HFF-Myc (cell line): ENCODE data around the gene MICAL2.
"Not testable (repeated sequence)": the region's sequence is repeated elsewhere in the genome, so short reads cannot be mapped to it uniquely, and the experiment has no call there.

Experiments
- DNase-seq: peaks from one replicate; pipeline ENCODE4 v3.0.0-alpha.2; 2011; ENCODE audit warnings: low read depth; ENCODE audit errors: extremely low read depth
- H3K4me3 ChIP-seq: replicated peaks from 2 replicates; pipeline ENCODE4 v1.5.1; 2011; ENCODE audit warnings: low read depth, mild to moderate bottlenecking, control low read depth, low read length
- TF ChIP-seq, protein P1 (sequence below): IDR thresholded peaks from 2 replicates; pipeline ENCODE4 v1.5.1; 2012; ENCODE audit warnings: mild to moderate bottlenecking, low read depth, low read length, control low read depth; ENCODE audit errors: missing control alignments

MICAL2 gene

DNA sequence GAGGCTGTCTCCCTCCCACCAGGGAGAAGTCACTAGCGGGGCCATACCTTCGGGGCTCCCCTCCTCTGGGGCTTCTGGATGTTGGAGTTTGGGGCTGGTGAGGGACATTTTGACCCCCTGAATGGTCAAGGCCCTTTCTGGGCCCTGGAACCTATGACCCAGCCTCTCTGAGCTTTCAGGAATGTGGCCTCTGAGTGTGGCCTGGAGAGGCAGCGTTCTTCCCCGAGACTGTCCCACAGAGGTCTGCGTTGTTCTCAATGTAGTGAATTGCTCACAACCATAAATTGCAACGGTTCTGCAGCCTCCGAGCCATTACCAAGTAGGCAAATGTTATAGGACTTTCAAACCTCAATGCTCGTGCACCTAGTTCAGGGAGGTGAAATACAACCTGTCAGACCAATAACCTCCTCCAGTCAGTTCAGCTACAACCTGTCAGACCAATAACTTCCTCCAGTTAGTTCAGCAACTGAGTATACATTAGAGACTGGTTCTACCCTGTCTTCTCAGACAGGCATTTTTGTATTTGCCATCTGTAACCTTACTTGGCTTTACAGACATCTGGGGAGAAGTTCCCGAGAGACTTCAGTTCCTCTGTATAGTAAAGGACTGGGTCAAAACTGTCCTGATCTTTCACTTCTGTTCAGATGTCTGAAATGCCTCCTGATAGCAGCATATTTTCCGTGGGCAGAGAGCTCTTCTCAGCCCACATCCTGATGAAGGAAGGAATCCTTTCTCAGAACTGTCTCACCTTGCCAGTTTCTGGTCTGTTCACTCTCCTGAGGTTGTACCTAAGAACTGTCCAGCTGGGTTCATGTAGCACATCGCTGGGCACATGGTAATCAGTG lies 34.2 kb downstream of the MICAL2 start:
- DNase-seq, result no peak
- no peak overlapping the region for H3K4me3 ChIP-seq
- TF ChIP-seq, protein P1, sequence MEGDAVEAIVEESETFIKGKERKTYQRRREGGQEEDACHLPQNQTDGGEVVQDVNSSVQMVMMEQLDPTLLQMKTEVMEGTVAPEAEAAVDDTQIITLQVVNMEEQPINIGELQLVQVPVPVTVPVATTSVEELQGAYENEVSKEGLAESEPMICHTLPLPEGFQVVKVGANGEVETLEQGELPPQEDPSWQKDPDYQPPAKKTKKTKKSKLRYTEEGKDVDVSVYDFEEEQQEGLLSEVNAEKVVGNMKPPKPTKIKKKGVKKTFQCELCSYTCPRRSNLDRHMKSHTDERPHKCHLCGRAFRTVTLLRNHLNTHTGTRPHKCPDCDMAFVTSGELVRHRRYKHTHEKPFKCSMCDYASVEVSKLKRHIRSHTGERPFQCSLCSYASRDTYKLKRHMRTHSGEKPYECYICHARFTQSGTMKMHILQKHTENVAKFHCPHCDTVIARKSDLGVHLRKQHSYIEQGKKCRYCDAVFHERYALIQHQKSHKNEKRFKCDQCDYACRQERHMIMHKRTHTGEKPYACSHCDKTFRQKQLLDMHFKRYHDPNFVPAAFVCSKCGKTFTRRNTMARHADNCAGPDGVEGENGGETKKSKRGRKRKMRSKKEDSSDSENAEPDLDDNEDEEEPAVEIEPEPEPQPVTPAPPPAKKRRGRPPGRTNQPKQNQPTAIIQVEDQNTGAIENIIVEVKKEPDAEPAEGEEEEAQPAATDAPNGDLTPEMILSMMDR, result no peak

DNA sequence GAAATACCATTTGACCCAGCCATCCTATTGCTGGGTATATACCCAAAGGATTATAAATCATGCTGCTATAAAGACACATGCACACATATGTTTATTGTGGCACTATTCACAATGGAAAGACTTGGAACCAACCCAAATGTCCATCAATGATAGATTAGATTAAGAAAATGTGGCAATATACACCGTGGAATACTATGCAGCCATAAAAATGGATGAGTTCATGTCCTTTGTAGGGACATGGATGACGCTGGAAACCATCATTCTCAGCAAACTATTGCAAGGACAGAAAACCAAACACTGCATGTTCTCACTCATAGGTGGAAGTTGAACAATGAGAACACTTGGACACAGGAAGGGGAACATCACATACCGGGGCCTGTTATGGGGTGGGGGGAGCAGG lies 36.3 kb downstream of the MICAL2 start:
- DNase-seq, H3K4me3 ChIP-seq: not testable (repeated sequence)

DNA sequence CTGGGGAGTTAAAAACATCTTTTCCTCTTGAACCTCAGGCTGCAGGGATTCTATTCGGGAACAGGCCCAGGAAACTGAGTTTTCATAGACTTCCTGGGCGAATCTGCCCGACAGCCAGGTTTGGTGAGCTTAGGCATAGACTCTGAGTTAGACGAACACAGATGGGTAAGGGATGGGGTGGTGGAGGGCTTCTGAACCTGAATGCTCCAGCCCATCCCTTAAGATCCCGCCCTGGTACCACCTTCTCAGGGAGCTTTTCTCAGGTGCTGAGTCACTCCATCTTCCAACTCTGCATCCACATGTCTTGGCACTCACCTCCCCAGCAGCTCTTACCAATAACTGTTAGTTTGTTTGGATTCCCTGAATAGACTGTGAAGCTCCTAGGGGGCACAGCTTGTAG lies 37.4 kb downstream of the MICAL2 start:
- no peak for DNase-seq
- TF ChIP-seq, protein P1, result no peak
- no peak overlapping the region for H3K4me3 ChIP-seq

DNA sequence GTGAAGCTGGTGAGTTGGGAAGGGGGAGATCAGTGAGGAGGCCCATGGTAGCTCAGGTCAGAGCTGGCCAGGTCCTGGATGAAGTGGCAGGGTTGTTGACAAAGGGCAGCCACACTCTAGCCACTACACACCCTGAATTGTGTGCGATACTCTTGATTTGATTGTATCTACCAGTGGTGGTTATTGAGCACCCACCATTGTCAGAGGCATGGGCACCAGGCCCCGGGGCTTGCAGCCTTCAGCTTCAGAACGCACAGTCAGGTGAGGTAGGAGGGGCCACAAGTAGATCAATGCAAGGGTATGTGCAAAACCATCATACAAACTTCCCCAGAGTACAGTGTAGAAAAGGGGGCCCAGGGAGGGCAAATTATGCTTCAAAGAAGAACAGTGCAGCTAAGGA lies 38.1 kb downstream of the MICAL2 start:
- no peak overlapping the region for H3K4me3 ChIP-seq
- no peak for DNase-seq
- TF ChIP-seq, protein P1, result no peak

DNA sequence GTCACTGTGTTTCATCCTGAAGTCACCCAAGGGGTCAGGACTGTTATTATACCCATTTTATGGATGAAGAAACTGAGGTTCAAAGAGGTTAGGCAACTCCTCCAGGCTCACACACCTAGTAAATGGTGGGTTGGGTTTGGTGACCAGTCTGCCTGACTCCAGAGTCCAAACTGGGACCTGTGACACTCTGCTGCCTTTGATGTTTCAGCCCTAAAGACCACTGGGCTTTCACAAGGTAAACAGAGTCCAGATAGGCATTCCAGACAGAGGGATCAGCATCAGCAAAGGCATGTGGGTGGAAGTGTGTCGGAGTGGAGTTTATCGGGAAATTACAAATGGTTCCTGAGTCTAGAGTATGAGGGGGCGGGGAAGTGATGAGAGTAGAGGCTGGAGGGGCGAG lies 38.5 kb downstream of the MICAL2 start:
- TF ChIP-seq, protein P1, result no peak
- H3K4me3 ChIP-seq, result no peak overlapping the region
- no peak for DNase-seq

DNA sequence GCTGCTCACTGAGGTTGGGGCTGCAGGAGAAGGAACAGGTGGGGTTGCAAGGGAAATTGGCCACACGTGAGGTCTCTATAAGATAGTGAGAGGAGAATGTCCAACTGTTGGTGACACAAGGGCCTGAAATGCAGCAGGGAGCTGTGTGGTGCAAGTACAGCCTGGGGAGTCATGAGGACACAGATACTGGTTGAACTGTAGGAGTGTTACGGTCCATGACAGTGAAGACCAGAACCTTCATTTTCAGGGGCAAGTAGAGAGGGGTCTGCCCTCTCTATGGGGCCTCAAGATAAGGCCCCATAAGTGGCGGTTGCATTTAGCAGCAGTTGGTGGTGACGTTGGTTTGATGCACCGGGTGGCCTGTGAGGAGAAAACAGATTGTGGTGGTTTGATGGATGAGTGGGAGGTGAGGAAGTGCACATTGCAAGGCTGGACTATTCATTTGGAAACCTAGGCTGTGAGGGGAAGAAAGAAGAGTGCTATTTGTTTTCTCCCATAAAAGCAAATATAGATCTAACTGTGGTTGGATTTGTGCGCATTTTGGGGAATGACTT lies 39.4 kb downstream of the MICAL2 start:
- DNase-seq, result no peak
- TF ChIP-seq, protein P1, result no peak

DNA sequence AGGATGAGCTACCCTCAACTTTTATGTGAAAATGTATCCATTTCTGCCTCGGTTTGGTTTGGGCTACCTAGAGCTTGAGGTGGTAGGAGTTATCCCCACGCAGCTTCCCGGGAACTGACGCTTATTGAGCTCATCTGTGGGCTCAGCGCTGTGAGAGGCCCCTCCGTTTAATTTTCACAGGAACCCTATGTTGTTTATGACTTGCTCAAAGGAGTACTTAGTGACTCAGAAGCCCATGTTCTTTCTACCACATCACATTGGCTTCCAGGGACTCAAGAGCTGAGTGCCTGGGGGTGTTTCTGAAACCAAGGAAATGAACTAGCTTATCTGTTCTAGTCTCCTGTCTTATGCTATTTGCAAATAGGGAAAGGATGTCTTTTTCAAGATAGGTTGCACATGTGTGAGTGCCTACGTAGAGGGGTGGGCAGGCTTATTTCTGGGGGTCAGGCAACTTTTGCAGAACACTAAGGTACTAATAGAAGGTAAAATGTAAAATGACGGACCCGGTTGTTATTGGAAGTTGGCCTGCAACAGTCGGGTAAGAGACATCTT lies 40.5 kb downstream of the MICAL2 start:
- TF ChIP-seq, protein P1, result no peak
- no peak overlapping the region for H3K4me3 ChIP-seq
- DNase-seq, result no peak

More for the DNA sequence above, 39.4 kb downstream of the MICAL2 start:
- H3K4me3 ChIP-seq, result no peak overlapping the region
